T-helper 2 cell treated with Interferon-gamma antibody and Interleukin-4, amounts not matched to agents 5 μg/mL and 100 μg/mL, for 36 hours (primary cell): ENCODE results near the gene KCNH4.

Source experiments
- DNase-seq: peaks from one replicate; pipeline ENCODE4 v3.0.0; 2021; ENCODE audit warnings: low spot score
- H3K27ac Mint-ChIP-seq: one replicate; pipeline ENCODE4 v1.8.0; 2021; ENCODE audit warnings: mild to moderate bottlenecking, mixed read lengths
- H3K27me3 Mint-ChIP-seq: one replicate; pipeline ENCODE4 v1.8.0; 2021; ENCODE audit warnings: low read depth, mixed read lengths
- H3K36me3 Mint-ChIP-seq: one replicate; pipeline ENCODE4 v1.8.0; 2021; ENCODE audit warnings: low read depth, mixed read lengths
- H3K4me1 Mint-ChIP-seq: one replicate; pipeline ENCODE4 v1.8.0; 2021; ENCODE audit warnings: low read depth, mixed read lengths
- H3K4me3 Mint-ChIP-seq: one replicate; pipeline ENCODE4 v1.8.0; 2022; ENCODE audit warnings: mild to moderate bottlenecking, moderate library complexity, mixed read lengths
- H3K9me3 Mint-ChIP-seq: one replicate; pipeline ENCODE4 v1.8.0; 2021; ENCODE audit warnings: mixed read lengths

KCNH4 gene

DNA sequence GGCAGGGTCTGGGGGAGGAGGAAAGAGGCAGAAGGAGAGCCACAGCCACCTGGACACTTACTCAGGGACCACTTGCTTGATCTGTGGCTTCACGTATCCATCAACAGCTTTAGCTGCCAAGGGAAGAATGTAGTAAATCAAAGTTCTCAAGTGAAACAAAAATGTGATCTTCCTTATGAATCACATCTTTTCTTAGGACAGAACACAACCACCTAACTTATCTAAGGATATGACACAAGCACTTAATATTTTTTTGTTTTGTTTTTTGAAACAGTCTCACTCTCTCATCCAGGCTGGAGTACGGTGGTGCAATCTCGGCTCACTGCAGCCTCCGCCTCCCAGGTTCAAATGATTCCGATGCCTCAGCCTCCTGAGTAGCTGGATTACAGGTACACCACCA lies 21.8 kb upstream of the KCNH4 start:
- Mint-ChIP-seq H3K4me3 (no peak overlapping the region), H3K27ac (no peak overlapping the region), H3K36me3 (peaks cover 52% of the 10 kb centered on the region), H3K4me1 (no peaks in the 10 kb centered on the region), H3K9me3 (no peaks in the 10 kb centered on the region), H3K27me3 (no peaks in the 10 kb centered on the region)
- DNase-seq, result no peak

DNA sequence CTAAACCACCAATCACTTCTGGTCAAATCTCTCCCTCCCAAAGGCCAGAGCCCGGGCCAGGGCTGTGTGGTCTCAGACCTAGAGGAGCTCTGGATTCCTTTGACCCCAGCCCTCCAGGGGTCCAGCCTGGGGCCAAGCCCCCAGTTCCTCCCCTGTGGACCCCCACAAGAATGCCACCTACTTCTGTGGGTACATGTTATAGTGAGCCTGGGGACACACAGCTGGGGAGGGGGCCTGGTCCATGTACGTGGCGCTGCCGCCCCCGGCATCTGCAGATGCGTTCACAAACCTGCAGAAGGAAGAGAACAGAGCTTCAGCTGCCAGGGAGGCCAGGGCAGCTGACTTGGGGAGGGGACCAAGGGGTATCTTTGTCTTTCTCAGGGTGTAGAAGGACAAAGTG lies 21.2 kb upstream of the KCNH4 start:
- DNase-seq, result no peak
- Mint-ChIP-seq H3K4me3 (no peak overlapping the region), H3K9me3 (no peaks in the 10 kb centered on the region), H3K27me3 (no peaks in the 10 kb centered on the region), H3K27ac (no peak overlapping the region), H3K36me3 (peaks cover 47% of the 10 kb centered on the region), H3K4me1 (no peaks in the 10 kb centered on the region)

DNA sequence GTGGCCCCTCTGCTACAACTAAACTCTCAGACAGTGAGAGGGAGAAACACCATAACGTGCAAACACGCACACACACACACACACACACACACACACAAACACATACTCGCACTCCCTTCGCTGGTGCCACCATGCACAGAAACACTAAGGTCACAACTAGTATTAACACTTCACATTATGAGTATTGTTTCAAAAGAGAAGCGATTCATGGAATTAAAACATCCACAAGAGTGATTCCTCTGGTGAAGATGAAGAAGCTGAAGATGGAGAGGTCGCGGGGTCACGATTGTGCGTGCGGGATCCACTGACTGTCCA lies 20.5 kb upstream of the KCNH4 start:
- no peak overlapping the region for H3K27ac Mint-ChIP-seq
- H3K4me3 Mint-ChIP-seq, result no peak overlapping the region
- no peak for DNase-seq
- no peaks in the 10 kb centered on the region for H3K4me1 Mint-ChIP-seq
- no peaks in the 10 kb centered on the region for H3K9me3 Mint-ChIP-seq
- no peaks in the 10 kb centered on the region for H3K27me3 Mint-ChIP-seq
- H3K36me3 Mint-ChIP-seq, result peaks cover 47% of the 10 kb centered on the region

DNA sequence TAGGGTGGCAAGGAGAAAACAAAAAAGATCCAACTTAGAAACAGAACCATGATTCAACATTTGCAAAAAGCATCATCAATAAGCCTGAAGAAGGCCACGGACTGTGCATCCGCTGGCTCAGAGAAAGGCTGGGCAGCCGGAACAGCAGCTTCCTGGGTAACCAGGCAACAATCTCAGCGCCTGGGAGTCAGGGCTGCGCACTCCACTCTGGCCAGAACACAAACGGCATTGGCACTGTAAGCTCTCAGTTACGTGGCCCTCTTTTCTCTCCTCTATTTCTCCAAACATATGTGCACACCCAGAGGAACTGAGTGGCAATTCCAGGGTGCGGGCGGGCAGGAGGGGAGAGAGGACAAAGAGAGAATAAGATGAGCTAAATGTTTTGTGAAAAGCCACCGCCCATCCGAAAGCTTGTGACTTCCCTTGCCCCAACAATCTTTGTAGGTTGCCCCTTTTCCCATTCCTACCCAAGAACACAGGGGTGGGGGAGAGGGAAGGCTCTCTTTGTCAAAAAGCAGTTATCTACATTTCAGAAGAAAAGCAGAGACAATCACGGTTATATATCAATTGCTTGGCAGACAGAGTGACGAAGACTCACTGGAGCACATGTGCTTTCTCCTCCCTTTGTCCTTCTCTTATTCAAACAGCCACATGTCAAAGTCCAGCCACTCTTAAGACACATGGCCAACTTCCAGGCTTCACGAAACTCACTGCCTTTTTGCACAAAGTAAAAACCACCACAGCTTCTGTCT lies 19.9 kb upstream of the KCNH4 start:
- no peak overlapping the region for H3K27ac Mint-ChIP-seq
- no peaks in the 10 kb centered on the region for H3K9me3 Mint-ChIP-seq
- H3K36me3 Mint-ChIP-seq, result peaks cover 46% of the 10 kb centered on the region
- no peak overlapping the region for H3K4me3 Mint-ChIP-seq
- no peaks in the 10 kb centered on the region for H3K4me1 Mint-ChIP-seq
- no peaks in the 10 kb centered on the region for H3K27me3 Mint-ChIP-seq
- DNase-seq, result no peak

DNA sequence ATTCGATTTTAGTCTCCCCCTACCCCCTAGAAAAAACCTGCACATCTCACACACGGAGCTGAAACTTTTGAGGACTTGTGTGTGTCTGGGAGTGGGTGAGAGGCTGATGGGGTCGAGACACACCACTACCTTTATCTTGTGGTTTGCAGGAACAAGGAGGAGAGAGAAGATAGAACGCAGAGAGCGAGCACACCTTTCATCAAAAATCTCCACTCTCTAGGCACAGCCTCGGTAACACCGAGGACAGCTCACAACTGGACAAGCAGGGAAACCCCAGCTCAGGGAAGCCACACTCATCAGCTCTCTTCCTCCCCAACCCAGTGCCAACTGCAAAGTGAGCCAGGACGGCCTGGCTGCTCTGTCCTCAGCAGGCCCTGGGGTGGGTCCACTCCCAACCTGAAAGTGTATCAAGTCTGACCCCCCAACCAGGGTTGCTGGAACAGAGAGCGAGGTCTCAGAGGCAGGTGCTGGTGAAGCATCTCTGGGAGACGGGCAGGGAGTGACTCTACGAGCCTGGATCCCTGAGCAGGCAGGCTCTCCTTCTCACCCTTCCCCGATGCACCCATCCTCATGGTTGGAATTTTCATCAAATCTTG lies 18.6 kb upstream of the KCNH4 start:
- no peak for DNase-seq
- H3K27ac Mint-ChIP-seq, result no peak overlapping the region
- H3K9me3 Mint-ChIP-seq, result no peaks in the 10 kb centered on the region
- H3K4me3 Mint-ChIP-seq, result no peak overlapping the region
- no peaks in the 10 kb centered on the region for H3K27me3 Mint-ChIP-seq
- H3K4me1 Mint-ChIP-seq, result peaks cover under 1% of the 10 kb centered on the region
- H3K36me3 Mint-ChIP-seq, result peaks cover 38% of the 10 kb centered on the region

DNA sequence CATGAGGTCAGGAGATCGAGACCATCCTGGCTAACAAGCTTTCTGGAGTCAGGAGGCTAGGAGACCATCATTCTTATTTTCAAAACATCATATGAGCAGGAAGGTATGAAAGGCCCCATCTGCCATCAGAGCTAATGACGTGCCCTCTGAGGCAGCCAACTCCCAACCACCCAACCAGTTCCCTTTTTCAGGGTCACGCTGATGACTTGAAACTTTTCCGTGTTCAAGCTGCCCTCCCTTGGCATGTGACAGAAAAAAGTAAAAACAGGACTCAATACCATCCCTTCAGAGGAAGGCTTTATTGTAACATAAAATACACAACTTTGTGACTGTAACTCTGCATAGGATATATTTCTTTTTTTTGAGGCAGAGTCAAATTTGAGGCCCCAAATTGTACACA lies 18.0 kb upstream of the KCNH4 start:
- Mint-ChIP-seq H3K36me3 (peaks cover 33% of the 10 kb centered on the region), H3K4me3 (no peak overlapping the region), H3K9me3 (no peaks in the 10 kb centered on the region), H3K27me3 (no peaks in the 10 kb centered on the region), H3K4me1 (peaks cover 4% of the 10 kb centered on the region), H3K27ac (no peak overlapping the region)
- DNase-seq, result no peak

DNA sequence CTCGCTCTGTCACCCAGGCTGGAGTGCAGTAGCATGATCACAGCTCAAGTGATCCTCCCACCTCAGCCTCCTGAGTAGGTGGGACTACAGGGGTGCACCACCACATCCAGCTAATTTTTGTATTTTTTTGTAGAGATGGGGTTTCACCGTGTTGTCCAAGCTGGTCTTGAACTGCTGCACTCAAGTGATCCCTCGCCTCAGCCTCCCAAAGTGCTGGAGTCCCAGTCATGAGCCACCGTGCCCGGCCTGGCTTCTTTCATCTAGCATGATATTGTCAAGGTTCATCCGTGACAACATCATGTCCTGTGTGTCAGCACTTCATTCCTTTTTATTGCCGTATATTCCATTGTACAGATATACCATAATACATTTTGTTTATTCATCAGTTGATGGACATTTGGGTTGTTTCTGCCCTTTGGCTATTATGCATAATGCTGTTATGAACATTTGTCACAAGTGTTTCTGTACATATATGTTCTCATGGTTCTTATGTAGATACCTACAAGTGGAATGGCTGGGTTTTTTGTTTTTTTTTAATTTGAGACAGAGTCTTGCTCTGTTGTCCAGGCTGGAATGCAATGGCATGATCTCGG lies 16.7 kb upstream of the KCNH4 start:
- Mint-ChIP-seq H3K4me3 (no peak overlapping the region), H3K27me3 (no peaks in the 10 kb centered on the region), H3K4me1 (peaks cover 12% of the 10 kb centered on the region), H3K27ac (no peak overlapping the region), H3K36me3 (peaks cover 22% of the 10 kb centered on the region), H3K9me3 (no peaks in the 10 kb centered on the region)
- DNase-seq, result no peak

DNA sequence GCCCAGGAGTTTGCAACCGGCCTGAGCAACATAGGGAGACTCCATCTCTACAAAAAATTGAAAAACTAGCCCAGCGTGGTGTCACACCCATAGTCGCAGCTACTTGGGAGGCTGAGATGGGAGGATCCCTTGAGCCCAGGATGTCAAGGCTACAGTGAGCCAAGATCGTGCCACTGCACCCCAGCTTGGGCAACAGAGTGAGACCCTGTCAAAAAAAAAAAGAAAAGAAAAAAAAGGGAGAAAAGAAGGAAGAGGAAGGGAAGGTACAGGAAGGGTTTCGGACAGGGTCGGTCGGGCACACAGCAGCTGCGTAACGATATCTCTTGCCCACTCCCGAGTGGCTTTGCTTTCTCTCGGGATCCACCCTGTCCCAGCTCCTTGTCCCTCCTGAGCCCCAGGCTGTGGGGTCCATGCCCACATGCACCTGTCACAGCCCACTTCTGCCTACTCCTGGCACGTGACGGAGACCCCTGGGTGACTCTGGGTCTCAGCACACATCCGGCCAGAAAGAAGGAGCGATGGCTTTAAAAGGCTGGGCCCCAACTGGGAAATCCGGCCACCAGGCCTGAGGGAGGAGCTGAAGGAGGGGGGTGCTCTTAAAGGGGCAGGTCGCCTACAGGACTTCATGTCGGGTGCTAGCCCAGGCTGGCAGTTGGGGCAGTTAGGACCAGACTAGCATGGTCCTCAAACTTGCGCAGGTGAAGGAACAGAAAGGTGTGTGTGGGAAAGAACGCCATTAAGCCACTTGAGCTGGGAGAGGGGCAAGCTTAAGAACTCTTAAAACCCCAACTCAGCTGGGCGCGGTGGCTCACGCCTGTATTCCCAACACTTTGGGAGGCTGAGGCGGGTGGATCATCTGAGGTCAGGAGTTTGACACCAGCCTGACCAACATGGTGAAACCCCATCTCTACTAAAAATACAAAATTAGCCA lies 13.3 kb upstream of the KCNH4 start, which contains the start of gene GHDC:
Gene GHDC (minus strand): TSS at position 526 of the 931 bp plus-strand sequence. CDS start 913 bp downstream, outside the sequence.
- Mint-ChIP-seq H3K27ac (peak within 1 kb of the TSS; percentile 91), H3K27me3 (no peaks in the 10 kb centered on the region), H3K9me3 (no peaks in the 10 kb centered on the region), H3K4me3 (peak within 1 kb of the TSS; percentile 94), H3K36me3 (peaks cover under 1% of the 10 kb centered on the region), H3K4me1 (peaks cover 12% of the 10 kb centered on the region)
- DNase-seq, result peak; percentile 83

DNA sequence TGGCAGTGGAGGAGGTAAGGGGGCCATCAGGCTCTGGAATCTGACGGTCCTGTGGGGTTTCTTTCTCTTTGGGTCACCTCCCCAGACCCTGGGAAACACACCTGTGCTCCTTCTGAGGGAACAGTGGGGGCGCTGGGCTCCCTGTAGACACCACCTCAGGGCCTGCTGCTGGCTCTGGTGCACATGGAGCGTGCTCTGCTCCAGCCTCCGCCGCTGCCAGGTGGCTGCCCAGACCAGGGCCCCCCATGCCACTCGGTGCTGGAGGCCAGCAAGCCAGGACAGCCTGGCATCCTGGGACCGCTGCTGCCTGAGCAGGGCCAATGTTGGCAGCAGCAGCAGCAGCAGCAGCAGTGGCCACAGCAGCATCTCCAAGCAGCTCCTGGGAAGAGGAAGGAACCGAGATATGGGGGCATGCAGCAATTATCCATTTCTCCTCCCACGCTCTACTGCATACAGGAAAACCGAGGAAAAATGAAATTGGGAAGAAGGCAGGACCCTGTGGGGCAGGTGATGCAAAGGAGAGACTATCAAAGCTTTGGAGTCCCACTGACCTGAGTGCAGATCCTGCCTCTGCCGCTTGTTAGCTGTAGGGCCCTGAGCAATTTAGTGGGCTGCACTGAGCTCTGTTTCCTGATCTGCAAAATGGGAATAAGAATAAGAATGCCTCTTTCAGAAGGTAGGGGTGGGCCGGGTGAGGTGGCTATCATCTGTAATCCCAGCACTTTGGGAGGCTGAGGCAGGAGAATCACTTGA lies 12.4 kb upstream of the KCNH4 start:
- Mint-ChIP-seq H3K27me3 (no peaks in the 10 kb centered on the region), H3K9me3 (no peaks in the 10 kb centered on the region), H3K36me3 (no peaks in the 10 kb centered on the region), H3K27ac (peak overlapping the region; percentile 91), H3K4me3 (peak overlapping the region; percentile 94), H3K4me1 (peaks cover 14% of the 10 kb centered on the region)
- no peak for DNase-seq

DNA sequence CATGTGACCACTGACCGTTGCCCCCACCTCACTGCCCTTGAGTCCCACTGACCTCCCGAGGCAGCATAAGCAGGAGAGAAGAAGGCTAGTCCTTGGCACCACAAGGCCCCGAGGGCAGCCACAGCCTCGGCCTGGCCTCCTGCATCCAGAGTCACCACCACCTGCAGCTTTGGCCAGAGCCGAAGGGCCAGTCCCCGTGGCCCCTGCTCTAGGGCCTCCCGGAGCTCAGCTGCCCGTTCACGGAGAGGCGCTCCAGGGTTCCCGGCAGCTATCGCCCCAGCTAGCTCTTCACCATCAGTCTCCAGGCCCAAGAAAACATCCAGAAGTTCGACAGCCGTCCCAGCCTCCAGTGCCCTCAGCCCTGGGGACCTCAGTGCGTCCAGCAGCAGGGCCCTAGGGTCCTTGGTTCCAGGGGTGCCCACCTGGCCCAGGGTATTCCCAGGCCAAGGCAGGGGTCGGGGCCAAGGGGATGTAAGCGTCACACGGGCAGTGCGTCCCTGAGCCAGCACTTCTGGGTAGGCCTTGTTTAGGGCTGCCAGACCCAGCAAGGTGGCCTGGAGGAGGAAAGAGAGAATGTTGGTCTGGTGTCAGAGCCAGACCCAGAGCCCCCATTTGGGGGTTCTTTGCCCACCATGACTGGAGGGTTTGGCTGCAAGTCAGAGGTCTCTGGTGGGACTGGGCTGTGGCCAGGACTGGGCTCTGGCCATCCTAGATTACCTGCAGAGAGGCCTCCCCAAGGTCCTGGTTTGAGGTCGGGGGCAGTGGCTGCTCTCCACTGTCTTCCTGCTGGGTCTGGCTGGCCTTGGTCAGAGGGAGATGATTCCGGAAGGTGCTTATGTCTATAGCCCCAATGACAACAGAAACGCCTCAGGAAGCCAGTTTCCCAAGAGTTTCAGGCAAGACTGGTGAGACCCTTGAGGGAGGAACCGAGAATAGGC lies 11.5 kb upstream of the KCNH4 start:
- Mint-ChIP-seq H3K27ac (no peak overlapping the region), H3K27me3 (no peaks in the 10 kb centered on the region), H3K4me1 (peaks cover 14% of the 10 kb centered on the region), H3K9me3 (no peaks in the 10 kb centered on the region), H3K4me3 (peak overlapping the region; percentile 94), H3K36me3 (no peaks in the 10 kb centered on the region)
- DNase-seq, result no peak

DNA sequence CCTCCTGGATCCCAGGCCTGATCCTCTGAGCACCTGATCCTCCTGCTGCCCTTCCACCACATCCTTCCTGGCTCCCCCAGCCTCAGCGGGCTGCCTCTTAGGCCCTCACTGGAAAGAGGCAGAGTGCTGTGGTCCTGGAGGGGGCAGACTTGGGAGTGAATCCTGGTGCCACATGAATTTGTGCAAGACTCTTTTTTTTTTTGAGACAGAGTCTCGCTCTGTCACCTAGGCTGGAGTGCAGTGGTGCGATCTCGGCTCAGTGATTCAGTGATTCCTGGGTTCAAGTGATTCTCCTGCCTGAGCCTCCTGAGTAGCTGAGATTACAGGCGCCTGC lies 10.3 kb upstream of the KCNH4 start:
- peaks cover 14% of the 10 kb centered on the region for H3K4me1 Mint-ChIP-seq
- no peaks in the 10 kb centered on the region for H3K36me3 Mint-ChIP-seq
- no peak for DNase-seq
- H3K9me3 Mint-ChIP-seq, result no peaks in the 10 kb centered on the region
- no peak overlapping the region for H3K27ac Mint-ChIP-seq
- H3K4me3 Mint-ChIP-seq, result no peak overlapping the region
- H3K27me3 Mint-ChIP-seq, result no peaks in the 10 kb centered on the region

DNA sequence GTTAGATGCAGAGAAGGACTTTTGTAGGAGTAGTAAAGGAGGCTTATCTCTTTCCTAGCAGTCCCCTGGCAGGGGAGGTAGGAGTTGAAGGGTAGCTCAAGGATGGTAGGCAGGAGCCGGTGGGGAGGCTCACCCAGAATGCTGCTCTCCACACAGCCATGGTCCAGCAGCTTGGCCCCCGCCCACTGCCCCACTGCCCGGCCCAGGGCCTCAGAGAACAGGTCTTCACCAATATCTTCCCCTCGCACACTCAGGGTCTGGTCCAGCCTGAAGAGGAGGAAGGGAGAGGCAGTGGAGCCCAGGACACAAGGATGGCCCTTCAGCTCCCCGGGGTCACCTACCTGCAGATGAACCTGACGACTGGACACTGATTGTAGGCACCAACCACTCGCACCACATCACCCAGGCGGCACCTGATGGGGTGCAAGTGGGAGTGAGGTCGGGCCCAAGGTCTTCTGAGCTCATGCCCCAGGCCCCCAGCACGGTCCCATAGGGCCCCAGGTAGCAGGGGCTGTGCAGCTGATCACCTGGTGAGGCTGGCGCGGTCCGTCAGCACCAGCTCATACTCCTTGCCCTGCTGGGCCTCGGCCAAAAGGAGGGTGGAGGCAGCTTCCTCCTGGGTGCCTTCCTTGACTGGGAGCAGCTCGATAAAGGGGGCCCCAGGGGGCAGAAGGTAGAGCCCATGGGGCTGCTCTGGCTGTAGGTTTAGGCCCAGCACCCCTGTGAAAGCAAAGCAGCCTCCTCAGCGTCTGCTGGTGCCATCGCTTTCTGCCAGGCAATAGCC lies 9.7 kb upstream of the KCNH4 start:
- no peaks in the 10 kb centered on the region for H3K27me3 Mint-ChIP-seq

More for the DNA sequence above, 9.7 kb upstream of the KCNH4 start:
- no peak for DNase-seq
- peaks cover 14% of the 10 kb centered on the region for H3K4me1 Mint-ChIP-seq
- H3K27ac Mint-ChIP-seq, result no peak overlapping the region
- H3K36me3 Mint-ChIP-seq, result no peaks in the 10 kb centered on the region
- H3K4me3 Mint-ChIP-seq, result no peak overlapping the region
- no peaks in the 10 kb centered on the region for H3K9me3 Mint-ChIP-seq
